Adipose tissue (tissue), 3 donors: ENCODE results near the gene USH1C. TPM values are rescaled to one million over a fixed set of nuclear protein-coding genes. Genes with fewer than 3 reads are reported as not detected.

Experiments
- H3K27ac ChIP-seq: one replicate; pipeline ENCODE4 v1.5.1; 2013; ENCODE audit warnings: low read depth, low read length
- WGBS, 3 donors: extraction: QIAGEN DNeasy Blood & Tissue Kit; methylation state at CpG; one replicate each; pipeline ENCODE4 v1.1.7; 2013; 5-methylcytosine and 5-hydroxymethylcytosine counted together
- polyA plus RNA-seq, 3 donors: library from polyadenylated mRNA; stranded (reverse); fragments of 200-250 nt; gene quantifications; one replicate each; pipeline ENCODE4 v1.2.3, GENCODE V29; 2013
- donor health status: healthy with polysubstance abuse.
- donor health status: Bipolar disorder and iron deficiency.
- donor health status: healthy.

The USH1C gene
- polyA plus RNA-seq: 1 to 10 TPM in 2 of 3 donors, under 1 TPM in 1; 0.67 to 1.8 (median 1.4) TPM

DNA sequence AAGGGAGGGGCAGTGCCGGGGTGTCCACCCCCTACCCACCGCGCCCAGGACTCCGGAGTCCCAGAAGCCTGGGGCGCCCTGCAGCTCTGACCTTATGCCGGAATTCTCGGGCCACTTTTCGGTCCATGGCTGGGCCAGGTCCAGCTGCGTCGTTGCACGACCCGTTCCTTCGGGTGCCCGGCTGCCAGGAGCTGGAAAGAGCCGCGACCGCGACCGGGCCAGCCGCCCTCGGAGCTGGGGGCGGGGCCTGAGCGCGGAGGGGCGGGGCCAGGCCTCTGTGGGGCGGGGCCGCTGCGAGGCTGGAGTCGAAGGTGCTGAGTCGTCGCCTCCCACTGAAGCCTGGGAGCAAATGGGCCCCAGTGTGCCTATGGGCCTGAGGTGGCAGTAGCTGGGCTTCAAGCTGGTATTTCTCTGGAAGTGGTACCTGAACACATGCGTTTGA is at the start of gene USH1C:
Gene USH1C (minus strand): TSS at position 236 of the 442 bp plus-strand sequence. CDS start 109 bp downstream, at position 127.
- H3K27ac ChIP-seq: no peak within 1 kb of the TSS
- WGBS, 3 donors: 5 to 9% (median 7%) methylated on average over 31 to 32 of the region's 32 CpGs

DNA sequence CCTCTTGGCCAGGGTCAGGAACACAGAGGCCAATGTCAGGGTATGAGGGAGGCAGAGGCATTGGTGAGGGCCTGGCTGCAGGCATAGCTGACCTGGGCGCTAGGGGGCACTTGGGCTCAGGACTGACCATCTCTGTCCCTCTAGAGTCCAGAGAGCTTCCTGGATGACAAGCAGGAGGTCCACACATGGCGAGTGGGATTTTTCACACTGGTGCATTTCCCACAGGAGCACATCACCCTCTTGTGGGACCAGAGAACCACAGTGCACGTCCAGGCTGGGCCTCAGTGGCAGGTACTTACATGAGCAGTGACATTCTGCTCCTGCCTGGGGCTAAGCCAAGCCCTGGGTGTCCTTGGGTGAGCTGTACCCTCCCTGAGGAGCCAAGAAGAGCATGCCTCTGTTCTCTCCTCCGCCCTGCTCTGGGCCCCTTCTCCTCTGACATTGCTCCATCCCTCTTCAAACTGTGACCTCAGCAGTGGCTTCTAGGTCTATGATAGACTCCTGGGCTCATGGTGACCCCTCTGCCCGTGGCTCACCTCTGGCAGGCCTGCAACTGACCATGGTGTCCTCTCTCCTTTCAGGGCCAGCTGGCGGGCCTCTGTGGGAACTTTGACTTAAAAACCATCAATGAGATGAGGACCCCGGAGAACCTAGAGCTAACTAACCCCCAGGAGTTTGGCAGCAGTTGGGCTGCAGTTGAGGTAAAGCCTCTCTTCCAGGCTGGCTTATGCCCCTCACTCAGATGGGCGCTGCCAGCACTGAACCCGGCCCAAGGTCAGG is 49.4 kb upstream of the USH1C start:
- WGBS, 3 donors: 61 to 79% (median 72%) methylated on average over 8 to 9 of the region's 9 CpGs
- H3K27ac ChIP-seq: no peak overlapping the region

DNA sequence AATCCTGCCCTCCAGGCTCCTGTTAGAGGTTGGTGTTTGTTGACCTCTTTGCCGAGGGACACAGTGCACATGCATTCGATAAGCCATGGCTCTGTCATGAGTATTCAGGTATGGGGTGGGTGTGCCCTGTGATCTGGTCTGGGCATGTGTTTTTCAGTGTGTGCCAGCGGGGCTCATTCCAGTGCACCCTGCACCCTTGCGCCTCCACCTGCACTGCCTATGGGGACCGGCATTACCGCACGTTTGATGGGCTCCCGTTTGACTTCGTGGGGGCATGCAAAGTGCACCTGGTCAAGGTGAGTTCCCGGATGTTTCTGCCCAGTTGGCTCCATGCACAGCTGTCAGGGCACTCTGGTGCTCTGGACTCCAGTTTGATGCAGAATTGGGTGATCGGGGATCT is 47.1 kb upstream of the USH1C start:
- H3K27ac ChIP-seq: no peak overlapping the region
- WGBS, 3 donors: 77 to 89% (median 88%) methylated on average over 11 of the region's 11 CpGs

DNA sequence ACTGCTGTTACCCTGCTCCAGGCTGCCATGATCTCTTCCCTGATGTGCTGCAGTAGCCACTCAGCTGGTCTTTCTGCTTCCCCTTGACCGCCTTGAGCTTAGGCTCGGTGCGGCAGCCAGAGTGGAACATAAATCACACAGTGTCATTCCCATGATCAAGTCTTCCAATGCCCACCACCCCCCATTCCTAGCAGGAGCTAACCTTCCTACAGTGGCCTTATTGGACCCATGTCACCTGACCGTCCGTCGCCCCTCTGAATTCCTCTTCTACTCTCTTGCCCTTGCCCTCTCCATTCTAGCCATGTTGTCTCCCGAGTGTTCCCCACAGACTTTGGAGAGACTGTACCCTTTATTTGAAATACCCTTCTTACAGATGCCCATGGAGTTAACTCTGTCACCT is 46.2 kb upstream of the USH1C start:
- WGBS, 3 donors: 78 to 91% (median 89%) methylated on average over 7 of the region's 7 CpGs
- H3K27ac ChIP-seq: no peak overlapping the region

DNA sequence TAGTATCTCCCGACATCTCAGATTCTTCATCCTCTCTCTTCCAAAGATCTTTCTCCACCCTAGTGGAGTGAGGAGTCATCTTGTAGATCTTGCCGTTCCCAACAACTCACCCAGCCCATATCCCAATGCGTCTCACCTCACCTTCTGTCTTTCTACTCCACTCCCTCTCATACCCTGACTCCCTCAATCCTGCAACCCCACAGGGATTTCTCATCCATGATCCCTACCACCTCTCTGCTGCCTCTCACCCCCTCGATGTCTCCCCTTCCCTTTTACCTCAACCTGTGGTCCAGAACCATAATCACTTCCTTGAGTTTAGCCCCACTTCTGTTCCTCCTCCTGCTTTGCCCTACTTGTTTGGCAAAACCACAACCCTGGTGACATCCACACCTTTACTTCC is 44.5 kb upstream of the USH1C start:
- 84 to 91% (median 90%) methylated on average over 4 of the region's 4 CpGs for WGBS, 3 donors
- no peak overlapping the region for H3K27ac ChIP-seq

DNA sequence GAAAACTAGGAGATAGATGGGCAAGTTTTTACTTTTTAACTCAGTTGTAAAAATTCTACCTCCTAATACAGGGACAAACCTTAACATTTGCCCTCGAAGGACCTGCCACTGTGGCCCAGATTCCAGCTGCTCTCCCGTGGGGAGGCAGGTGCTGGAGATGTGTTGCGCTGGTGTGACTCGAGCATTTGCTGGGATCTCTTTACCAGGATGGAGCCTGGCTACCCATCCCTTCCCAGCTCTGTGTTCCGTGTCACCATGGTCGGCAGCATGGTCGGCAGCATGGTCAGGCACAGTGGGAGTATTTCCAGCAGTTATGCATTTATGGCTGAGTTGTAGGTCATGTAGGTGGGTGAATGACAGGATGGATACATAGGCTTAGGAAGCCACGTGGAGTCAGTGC is 44.0 kb upstream of the USH1C start:
- no peak overlapping the region for H3K27ac ChIP-seq
- WGBS, 3 donors: 77 to 84% (median 82%) methylated on average over 8 of the region's 8 CpGs

DNA sequence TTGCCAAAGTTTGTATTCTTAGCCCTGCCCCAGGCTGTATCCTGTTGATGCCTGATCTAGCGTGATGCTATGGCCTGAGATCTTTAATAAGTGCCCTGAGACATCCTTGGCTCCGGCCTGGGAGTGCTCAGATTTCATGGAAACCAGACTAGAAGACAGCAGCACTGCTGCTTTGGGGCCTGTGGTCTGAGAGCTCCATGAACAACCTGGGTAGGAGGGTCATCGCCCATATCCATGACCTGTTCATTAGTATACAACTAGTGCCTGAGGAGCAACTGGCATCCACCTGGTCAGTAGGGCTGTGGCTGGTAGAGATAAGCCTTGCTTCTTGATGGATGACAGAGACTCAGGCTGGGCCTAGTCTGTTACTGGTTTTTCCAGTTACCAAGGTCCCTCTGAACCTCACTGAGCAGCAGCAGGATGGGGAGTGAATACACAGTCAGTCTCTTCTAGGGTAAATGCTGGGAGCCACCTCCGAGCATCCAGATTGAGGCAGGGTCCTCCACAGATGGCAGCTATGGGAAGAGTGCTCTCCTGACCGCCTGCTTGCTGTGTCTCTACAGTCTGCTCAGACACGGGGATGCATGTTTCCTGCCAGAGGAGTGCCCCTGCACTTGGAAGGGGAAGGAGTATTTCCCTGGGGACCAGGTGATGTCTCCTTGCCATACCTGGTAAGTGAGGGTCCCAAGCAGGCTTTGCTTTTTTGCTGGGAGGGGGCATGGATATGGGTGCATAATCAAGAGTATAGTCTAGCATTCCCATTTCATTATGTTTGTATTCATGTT is 41.9 kb upstream of the USH1C start:
- H3K27ac ChIP-seq: no peak overlapping the region
- 70 to 84% (median 78%) methylated on average over 6 of the region's 6 CpGs for WGBS, 3 donors

DNA sequence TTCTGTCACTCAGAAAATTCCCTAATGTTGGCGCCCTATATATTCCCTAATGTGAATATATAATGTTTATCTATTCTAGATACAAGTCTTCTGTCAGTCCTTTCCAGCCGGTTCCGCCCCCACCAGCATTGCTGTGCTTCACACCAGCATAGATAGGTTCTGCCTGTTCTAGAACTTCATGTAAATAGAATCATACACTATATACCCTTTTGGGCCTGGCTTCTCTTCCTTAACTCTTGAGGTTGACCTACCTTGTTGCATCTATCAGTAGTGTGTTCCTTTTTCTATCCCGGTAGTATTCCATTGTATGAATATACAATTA is 37.5 kb upstream of the USH1C start:
- WGBS, 3 donors: 92 to 95% (median 94%) methylated on average over 4 of the region's 4 CpGs
- H3K27ac ChIP-seq: no peak overlapping the region

DNA sequence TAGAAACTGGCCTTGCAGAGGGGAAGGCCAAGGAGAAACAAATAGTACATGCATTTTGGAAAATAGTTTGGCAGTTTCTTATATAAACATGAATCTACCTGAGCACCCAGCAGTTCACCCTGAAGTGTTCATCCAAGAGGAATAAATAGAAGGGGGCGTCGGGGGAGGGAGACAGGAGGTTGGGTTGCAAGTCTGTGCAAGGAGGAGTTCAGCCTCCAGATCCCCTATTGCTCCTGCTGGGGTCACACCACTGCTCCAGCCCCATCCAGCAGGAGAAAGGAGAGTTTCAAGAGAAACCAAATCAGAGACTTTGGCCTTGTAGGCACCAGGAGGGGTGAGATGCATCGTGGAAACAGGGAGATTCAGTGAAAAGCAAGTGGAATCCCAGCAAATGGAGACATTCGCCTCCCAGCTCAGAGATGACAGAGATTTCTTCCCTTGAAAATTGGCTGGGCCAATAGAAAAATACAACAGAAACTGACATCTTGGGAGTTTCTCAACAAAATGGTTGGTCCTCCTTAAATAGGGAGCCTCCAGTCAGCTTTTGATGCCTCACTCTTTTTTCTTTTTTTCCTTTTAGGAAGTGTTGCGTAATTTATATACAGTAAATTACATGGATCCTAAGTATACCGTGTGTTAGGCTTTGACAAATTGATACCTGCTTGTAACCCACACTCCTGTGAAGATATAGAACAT is 37.0 kb upstream of the USH1C start:
- no peak overlapping the region for H3K27ac ChIP-seq
- 61 to 72% (median 71%) methylated on average over 6 of the region's 6 CpGs for WGBS, 3 donors

DNA sequence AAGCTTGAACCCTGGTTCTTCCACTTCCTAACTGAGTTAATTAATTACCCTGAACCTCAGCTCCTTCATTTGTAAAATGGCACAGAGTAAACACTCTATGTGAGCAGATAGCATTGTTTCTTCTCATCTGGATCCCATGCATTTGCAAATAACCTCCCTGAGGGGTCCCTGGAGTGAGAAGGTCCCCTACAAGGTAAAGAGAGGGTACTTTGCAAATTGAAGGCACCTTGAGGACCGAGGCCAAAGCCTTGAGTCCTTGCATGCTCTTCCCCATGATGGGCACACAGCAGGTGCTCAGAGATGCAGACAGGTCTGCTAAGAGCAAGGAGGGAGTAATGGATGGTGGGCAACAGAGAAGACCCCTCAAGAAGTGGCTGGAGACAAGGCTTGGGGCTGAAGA is 36.1 kb upstream of the USH1C start:
- WGBS, 3 donors: 45 to 59% (median 54%) methylated on average over 1 of the region's 1 CpG

DNA sequence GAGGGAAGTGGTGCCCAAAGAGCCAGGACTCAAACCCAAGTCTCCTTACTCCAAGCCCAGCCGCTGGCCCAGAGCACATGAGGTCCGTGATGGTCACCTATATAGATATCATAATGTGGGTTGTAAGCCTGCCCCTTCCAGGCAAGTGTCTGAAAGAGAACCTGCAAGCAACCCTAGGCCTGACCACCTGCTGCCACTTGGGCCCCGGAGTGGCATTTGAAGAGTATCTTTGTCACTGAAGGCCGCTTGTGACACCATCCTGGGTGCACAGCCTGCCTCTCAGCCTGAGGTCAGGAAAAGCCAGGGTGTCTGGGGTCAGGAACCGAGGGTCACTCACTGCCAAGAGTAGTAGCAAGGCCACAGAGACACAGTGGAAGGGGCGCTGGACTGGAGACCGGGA is 35.2 kb upstream of the USH1C start:
- 86 to 93% (median 92%) methylated on average over 7 of the region's 7 CpGs for WGBS, 3 donors
- no peak overlapping the region for H3K27ac ChIP-seq

More for the DNA sequence above, 36.1 kb upstream of the USH1C start:
- no peak overlapping the region for H3K27ac ChIP-seq

DNA sequence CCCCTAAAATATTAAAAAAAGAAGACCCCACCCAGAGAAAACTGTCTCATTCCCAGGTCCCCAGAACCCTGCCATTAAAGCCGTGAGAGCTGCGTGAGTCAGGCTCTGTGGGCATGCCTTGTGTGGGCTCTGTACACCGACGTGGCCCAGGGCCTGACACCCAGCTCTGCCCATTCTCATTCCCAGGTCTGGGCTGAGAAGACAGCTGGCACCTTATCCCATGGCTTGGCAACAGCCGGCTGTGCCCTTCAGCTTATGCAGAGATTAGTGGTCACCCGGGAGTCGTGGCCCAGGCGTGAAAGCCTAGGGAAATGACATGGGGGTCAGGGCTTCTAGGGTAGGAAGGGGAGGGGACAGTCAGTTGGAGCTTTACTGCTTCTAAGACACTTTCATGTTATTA is 34.7 kb upstream of the USH1C start:
- WGBS, 3 donors: 88 to 93% (median 90%) methylated on average over 8 of the region's 8 CpGs

DNA sequence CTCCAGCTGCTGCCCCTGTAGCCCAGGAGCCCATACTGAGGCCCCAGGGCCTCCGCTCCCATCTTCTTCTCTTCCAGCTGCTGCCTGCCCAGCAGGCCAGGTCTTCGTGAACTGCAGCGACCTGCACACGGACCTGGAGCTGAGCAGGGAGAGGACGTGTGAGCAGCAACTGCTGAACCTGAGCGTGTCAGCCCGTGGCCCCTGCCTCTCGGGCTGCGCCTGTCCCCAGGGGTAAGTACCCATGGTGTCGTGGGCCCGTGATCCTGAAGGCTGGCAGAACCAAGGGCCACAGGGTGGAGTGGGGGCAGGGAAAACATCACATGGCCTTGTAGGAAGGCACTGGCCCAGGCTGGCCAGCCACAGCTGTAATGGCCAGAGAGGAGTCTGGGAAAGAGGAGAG is 34.1 kb upstream of the USH1C start:
- WGBS, 3 donors: 88 to 91% (median 89%) methylated on average over 11 of the region's 11 CpGs
- no peak overlapping the region for H3K27ac ChIP-seq

More for the DNA sequence above, 34.7 kb upstream of the USH1C start:
- no peak overlapping the region for H3K27ac ChIP-seq

DNA sequence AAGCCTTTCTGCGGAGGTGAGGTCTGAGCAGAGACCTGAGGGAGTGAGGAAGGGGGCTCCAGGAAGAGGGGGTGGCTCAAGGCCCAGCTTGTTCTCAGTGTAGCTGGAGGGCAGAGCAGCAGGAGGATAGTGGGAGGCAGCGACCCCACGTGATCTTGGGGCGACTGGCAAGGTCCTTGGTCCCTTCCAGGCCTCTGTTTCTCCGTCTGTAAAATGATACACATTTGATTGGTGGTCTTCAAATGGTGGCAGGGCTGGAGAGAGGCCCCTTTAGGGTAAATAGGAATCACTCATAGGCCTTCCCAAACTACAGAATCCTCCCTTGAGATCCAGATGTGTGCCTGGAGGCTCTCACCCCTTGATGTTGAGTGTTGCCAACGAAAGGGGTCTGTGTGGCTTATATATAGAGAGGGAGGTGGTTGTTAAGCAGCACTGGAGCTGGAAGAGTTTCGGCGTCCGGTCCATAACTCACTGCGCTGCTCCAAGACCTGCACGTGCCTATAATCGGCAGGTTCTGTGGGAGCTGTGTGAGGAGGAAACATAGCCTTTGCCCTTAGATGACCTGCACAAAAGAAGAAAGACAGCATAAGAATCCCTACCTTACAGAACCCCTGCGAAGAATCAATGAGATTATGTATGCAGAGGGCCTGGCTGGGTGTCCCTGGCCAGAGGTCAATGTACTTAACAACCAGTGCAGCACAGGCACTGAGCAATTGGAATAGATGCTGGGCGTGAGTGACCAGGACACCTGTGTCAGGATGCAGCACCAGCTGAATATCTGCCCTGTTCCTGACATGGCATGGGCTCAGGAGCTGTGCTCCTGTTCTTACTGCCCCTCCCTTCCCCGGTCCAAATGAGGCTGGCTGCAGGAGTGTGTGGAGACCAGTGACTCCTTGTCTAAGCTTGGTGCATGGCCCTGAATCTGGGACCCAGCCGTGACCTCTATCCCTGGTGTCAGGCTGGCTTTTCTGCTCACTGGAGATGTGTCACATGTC is 31.5 kb upstream of the USH1C start:
- WGBS, 3 donors: 79 to 90% (median 87%) methylated on average over 16 of the region's 16 CpGs
- H3K27ac ChIP-seq: no peak overlapping the region

DNA sequence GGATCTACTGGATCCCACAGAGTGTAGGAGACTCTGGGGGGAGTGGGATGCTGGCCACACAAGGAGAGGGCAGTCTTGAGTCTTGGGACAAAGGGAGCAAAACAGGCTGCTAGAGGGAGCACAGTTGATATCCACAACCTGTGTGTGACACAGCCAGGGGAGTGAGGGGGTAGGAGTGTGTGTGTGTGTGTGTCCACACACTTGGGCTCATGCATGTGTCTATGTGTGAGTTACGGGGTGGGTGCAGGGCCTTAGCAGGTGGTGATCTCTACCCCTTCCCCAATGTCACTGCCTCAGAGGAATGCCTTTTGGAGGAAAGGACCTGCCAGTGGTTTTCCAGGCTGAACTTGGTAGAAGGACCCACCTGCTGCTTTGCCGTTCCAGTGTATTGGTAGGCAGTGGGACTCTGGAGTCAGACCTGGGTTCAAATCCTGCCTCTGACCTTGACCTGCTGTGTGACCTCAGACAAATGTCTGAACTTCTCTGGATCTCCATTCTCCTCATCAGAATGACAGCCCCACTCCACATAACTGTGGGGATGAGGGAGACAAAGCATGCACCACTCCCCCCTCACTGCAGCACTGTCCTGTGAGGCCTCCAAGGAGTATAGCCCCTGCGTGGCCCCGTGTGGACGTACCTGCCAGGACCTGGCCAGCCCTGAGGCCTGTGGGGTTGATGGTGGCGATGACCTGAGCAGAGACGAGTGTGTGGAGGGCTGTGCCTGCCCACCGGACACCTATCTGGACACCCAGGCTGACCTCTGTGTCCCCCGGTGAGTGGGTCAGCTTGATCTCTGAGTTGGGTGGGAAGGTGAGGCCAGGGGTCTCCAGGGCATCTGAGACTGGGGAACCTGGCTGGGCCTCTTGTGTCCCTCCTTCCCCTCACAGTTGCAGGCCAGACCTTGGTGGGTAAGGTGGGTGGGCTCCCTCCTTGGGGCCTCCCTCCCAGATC is 30.2 kb upstream of the USH1C start:
- 89 to 95% (median 90%) methylated on average over 9 of the region's 9 CpGs for WGBS, 3 donors
- no peak overlapping the region for H3K27ac ChIP-seq

DNA sequence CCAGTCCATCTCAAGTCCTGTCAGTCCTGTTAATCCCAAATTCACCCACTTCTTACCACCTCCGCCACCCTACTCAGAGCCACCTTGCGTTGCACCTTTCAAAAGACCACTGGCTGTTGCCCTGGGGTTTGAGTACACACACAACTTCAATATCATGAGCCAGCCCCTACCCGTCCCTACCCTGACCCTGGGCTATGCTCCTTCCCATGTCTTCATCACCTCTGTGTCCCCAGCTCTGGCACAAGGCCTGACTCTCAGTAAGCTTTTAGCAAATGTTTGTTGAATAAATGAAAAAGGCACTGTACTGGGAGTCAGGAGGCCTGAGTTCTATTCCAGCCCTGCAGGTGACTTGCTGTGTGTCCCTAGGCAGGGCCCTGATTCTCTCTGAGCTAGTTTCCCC is 29.3 kb upstream of the USH1C start:
- no peak overlapping the region for H3K27ac ChIP-seq
- WGBS, 3 donors: 93 to 94% (median 94%) methylated on average over 3 of the region's 3 CpGs
